Osteocyte (in vitro differentiated cells): Measurements from ENCODE around the gene FMNL3. TPM values are rescaled to one million over a fixed set of nuclear protein-coding genes. Genes with fewer than 3 reads are reported as not detected.

Experiments used
- DNase-seq: peaks from one replicate; pipeline ENCODE4 v3.0.0; 2021; ENCODE audit warnings: mixed read lengths; ENCODE audit not compliant: unreplicated experiment; ENCODE audit errors: extremely low spot score
- H3K27ac Mint-ChIP-seq: one replicate; pipeline ENCODE4 v1.8.0; 2021; ENCODE audit warnings: mild to moderate bottlenecking, mixed read lengths; ENCODE audit not compliant: unreplicated experiment
- H3K27me3 Mint-ChIP-seq: one replicate; pipeline ENCODE4 v1.8.0; 2021; ENCODE audit warnings: mixed read lengths; ENCODE audit not compliant: unreplicated experiment
- H3K36me3 Mint-ChIP-seq: one replicate; pipeline ENCODE4 v1.8.0; 2021; ENCODE audit warnings: mixed read lengths; ENCODE audit not compliant: unreplicated experiment
- H3K4me1 Mint-ChIP-seq: one replicate; pipeline ENCODE4 v1.8.0; 2021; ENCODE audit warnings: mixed read lengths; ENCODE audit not compliant: unreplicated experiment
- H3K4me3 Mint-ChIP-seq: one replicate; pipeline ENCODE4 v1.8.0; 2021; ENCODE audit warnings: mild to moderate bottlenecking, moderate library complexity, mixed read lengths; ENCODE audit not compliant: unreplicated experiment
- H3K9me3 Mint-ChIP-seq: one replicate; pipeline ENCODE4 v1.8.0; 2021; ENCODE audit warnings: mixed read lengths; ENCODE audit not compliant: unreplicated experiment
- long read RNA-seq: library from polyadenylated mRNA; unstranded; transcript quantifications from one replicate; pipeline ENCODE4 v2.0.0, GENCODE V29; 2021
- total RNA-seq: library from RNA; stranded (reverse); gene quantifications from 2 replicates; pipeline ENCODE4 v1.2.1, GENCODE V29; 2021
- TF ChIP-seq, protein P1 (sequence below): fragments of 200-600 bp; sonication (generic); IDR thresholded peaks from 2 replicates; pipeline ENCODE4 v1.5.0; 2021; ENCODE audit warnings: antibody characterized with exemption, mild to moderate bottlenecking, moderate library complexity

Gene FMNL3, protein sequence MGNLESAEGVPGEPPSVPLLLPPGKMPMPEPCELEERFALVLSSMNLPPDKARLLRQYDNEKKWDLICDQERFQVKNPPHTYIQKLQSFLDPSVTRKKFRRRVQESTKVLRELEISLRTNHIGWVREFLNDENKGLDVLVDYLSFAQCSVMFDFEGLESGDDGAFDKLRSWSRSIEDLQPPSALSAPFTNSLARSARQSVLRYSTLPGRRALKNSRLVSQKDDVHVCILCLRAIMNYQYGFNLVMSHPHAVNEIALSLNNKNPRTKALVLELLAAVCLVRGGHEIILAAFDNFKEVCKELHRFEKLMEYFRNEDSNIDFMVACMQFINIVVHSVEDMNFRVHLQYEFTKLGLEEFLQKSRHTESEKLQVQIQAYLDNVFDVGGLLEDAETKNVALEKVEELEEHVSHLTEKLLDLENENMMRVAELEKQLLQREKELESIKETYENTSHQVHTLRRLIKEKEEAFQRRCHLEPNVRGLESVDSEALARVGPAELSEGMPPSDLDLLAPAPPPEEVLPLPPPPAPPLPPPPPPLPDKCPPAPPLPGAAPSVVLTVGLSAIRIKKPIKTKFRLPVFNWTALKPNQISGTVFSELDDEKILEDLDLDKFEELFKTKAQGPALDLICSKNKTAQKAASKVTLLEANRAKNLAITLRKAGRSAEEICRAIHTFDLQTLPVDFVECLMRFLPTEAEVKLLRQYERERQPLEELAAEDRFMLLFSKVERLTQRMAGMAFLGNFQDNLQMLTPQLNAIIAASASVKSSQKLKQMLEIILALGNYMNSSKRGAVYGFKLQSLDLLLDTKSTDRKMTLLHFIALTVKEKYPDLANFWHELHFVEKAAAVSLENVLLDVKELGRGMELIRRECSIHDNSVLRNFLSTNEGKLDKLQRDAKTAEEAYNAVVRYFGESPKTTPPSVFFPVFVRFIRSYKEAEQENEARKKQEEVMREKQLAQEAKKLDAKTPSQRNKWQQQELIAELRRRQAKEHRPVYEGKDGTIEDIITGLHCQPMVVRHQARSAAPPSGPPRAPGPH
- total RNA-seq = 37.4 and 37.7 TPM in 2 replicates
- long read RNA-seq, partial matches to known transcripts = 0 of 3 reads
- long read RNA-seq, other reads (novel, unspliced or antisense) = 3 of 3 reads

DNA sequence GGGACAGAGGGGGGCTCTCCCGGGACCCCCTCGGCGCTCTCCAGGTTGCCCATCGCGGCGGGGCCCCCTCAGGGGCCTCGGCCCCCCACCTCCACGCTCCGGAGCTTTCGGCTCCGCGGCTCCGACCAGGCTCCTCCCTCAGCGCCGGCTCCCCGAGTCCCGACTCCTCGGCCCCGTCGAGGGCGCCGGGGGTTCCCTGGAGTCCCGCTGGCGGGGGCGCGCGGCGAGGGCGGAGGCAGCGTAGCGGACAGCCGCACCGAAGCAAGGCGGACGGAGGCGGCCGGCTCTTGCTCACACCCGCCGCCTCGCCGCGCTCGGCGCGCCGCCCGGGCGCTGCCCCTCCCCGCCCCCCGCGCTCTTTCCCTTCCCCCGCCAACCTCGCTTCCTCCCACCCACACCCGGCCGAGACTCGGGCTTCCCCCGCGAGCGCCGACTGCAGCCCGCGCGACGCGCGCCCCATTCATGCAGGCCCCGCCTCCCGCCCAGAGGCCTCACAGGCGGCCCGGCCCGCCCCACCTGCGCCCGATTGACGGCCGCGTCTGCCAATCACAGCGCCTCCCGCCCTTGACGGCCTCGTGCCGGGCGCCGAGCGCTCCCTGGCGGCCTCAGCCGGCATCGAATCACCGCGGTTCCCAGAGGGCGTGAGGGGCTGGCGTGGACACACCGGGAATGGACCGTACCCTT is at the start of gene FMNL3:
Gene FMNL3 (minus strand): TSS at position 278 of the 684 bp plus-strand sequence. CDS start 225 bp downstream, at position 53.
- TF ChIP-seq, protein P1, sequence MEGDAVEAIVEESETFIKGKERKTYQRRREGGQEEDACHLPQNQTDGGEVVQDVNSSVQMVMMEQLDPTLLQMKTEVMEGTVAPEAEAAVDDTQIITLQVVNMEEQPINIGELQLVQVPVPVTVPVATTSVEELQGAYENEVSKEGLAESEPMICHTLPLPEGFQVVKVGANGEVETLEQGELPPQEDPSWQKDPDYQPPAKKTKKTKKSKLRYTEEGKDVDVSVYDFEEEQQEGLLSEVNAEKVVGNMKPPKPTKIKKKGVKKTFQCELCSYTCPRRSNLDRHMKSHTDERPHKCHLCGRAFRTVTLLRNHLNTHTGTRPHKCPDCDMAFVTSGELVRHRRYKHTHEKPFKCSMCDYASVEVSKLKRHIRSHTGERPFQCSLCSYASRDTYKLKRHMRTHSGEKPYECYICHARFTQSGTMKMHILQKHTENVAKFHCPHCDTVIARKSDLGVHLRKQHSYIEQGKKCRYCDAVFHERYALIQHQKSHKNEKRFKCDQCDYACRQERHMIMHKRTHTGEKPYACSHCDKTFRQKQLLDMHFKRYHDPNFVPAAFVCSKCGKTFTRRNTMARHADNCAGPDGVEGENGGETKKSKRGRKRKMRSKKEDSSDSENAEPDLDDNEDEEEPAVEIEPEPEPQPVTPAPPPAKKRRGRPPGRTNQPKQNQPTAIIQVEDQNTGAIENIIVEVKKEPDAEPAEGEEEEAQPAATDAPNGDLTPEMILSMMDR = peak; percentile 98
- peaks cover 41% of the 10 kb centered on the region for H3K4me1 Mint-ChIP-seq
- H3K36me3 Mint-ChIP-seq = no peaks in the 10 kb centered on the region
- peak within 1 kb of the TSS; percentile 97 for H3K27ac Mint-ChIP-seq
- peak; percentile 99 for DNase-seq
- peaks cover 29% of the 10 kb centered on the region for H3K27me3 Mint-ChIP-seq
- H3K4me3 Mint-ChIP-seq = peak within 1 kb of the TSS; percentile 96
- H3K9me3 Mint-ChIP-seq = no peaks in the 10 kb centered on the region

DNA sequence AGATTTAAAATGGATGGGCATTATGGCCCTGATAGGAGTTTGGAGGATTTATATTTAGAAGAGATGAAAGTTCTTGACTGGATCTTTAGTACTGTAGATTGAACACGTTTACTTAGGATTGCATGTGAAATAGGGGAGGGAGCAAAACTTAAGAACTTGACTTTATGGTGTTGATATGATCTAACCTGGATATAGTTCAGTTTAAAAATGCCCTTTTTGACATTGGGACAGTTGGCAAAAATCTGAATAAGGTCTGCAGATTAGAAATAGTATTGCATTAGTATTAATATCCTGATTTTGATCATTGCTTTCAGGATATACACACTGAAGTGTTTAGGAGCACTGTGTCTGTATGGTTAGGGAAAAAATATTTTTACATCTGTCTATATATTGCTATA is 43.8 kb upstream of the FMNL3 start:
- TF ChIP-seq, protein P1 = no peak
- Mint-ChIP-seq H3K27ac (peak overlapping the region; percentile 46), H3K36me3 (peaks cover 24% of the 10 kb centered on the region), H3K9me3 (no peaks in the 10 kb centered on the region), H3K4me3 (no peak overlapping the region), H3K27me3 (no peaks in the 10 kb centered on the region), H3K4me1 (peaks cover 25% of the 10 kb centered on the region)
- no peak for DNase-seq

DNA sequence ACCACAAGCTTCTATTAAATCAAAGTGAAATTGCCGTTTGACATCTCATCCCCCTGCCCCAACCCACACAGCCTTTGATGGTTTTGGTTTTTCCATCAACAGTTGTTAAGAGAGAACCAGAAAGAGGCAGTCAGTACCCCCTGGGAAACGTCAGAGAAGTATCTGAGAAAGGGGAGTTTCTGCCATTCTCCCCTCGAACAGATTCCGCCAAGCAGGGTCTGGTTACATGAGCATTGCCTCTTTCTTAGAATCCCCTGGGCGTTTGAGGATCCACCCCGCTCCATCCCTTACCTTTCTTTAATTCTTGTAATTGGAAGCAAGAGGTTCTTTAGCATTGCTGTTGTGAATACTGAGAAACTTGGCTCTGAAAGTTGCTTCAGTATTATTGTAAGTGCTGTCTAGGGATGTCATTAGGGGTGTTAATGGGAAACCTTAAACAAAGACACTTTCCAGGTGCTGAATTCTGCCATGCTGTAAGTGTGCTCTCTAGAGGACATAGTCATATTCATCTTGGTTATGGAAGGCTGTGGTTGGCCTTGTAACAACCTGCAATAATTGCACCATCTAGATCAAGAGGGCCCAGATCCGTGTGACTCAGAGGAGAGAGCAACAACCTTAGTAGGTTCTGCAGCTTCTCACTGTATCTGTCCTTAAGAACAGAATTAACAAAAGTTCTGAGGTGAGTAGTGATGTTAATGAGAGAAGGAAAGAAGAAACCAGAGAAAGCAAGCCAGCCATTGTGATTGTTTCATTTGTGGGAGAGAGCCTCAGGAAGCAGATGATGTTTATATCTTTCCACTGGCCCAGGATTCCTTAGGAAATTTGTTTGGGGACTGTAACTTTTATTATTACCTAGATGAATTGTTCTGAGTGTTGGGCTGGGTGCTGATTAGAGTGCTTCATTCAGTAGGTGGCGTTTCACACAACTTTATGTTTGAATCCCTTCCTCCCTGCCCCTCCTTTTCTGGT is 43.1 kb upstream of the FMNL3 start:
- no peak overlapping the region for H3K4me3 Mint-ChIP-seq
- no peaks in the 10 kb centered on the region for H3K27me3 Mint-ChIP-seq

DNA sequence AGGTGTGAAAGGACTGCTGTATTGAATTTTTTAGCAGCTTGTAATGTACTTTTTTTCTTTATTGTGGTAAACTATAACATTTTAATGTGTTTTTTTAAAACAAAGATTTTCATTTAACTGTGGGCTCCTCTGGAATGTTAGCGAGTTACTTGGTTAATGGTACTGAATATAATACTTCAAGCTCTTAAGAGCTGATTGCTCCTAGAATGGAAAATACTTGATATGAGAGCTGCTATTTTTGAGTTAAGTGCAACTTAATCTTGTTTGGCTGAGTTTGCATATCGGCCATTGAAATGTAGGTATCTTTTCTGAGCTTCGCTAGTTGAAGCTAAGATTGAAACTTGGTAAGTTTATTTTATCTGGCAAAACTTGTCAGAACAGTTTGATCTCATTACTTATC is 41.6 kb upstream of the FMNL3 start:
- Mint-ChIP-seq H3K4me1 (peaks cover 39% of the 10 kb centered on the region), H3K27ac (no peak overlapping the region), H3K9me3 (no peaks in the 10 kb centered on the region), H3K4me3 (no peak overlapping the region), H3K27me3 (no peaks in the 10 kb centered on the region), H3K36me3 (peaks cover 15% of the 10 kb centered on the region)
- TF ChIP-seq, protein P1 = no peak
- DNase-seq = no peak

More for the DNA sequence above, 43.1 kb upstream of the FMNL3 start:
- TF ChIP-seq, protein P1 = no peak
- H3K9me3 Mint-ChIP-seq = no peaks in the 10 kb centered on the region
- H3K36me3 Mint-ChIP-seq = peaks cover 22% of the 10 kb centered on the region
- peak; percentile 10 for DNase-seq
- peaks cover 25% of the 10 kb centered on the region for H3K4me1 Mint-ChIP-seq
- H3K27ac Mint-ChIP-seq = peak overlapping the region; percentile 46
